GM21423 (cell line): ENCODE data around the gene LCN1.
"Not testable (repeated sequence)": the region's sequence is repeated elsewhere in the genome, so short reads cannot be mapped to it uniquely, and the experiment has no call there.

Experiments
- ATAC-seq: cut with Tn5 transposase; IDR thresholded peaks from one replicate; pipeline ENCODE4 v1.9.1; 2021; ENCODE audit warnings: mild to moderate bottlenecking, moderate library complexity; ENCODE audit not compliant: unreplicated experiment

LCN1 gene

DNA sequence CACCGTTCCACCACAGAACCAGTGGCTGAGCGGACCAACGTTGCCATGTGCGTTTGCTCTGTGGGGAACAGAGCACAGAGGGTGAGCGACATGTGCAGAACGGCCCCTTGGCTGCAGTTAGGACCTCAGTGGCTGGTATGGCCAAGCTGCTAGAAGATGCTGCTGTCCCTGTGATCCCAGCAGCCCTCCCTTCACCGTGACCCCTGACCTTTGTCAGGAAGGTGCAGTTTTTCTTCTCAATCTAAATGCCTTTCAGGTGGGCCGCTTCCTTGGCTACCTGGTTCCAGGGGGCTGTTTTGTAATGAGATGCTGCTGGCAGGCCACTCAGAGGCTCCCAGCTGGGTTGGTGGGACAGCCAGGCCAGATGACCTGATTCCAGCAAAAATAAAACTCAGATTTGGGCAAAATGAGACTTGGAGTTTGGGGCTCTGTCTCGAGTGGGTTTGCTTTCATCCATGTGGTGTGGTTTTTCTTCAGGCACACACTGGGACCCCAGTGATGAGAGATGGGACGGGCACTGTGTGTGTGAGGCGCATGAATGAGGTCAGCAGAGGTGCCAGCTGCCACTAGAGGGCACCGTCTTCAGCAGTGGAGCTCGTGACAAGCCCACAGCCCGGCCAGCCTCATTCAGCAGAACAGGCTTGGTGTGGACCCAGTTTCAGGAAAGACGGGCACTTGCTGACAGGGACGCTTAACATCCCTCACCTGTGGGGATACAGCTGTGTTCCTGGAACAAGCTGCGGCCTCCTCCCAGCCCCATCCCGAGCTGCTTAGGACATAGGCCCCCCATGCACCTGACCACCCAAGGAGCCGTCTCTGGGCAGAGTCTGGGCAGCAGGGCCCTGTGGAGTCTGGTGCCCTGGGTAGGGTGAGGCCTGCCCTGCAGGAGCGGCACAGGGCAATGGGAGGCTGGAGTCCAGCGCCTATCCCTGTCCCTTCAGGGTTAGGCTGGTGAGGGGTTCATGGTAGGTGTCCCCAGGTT lies 16.7 kb upstream of the LCN1 start:
- no peak for ATAC-seq

- ATAC-seq: no peak
Measured at GRCh38 chr9:135505406-135506187, 15.6 kb upstream of the LCN1 start.

DNA sequence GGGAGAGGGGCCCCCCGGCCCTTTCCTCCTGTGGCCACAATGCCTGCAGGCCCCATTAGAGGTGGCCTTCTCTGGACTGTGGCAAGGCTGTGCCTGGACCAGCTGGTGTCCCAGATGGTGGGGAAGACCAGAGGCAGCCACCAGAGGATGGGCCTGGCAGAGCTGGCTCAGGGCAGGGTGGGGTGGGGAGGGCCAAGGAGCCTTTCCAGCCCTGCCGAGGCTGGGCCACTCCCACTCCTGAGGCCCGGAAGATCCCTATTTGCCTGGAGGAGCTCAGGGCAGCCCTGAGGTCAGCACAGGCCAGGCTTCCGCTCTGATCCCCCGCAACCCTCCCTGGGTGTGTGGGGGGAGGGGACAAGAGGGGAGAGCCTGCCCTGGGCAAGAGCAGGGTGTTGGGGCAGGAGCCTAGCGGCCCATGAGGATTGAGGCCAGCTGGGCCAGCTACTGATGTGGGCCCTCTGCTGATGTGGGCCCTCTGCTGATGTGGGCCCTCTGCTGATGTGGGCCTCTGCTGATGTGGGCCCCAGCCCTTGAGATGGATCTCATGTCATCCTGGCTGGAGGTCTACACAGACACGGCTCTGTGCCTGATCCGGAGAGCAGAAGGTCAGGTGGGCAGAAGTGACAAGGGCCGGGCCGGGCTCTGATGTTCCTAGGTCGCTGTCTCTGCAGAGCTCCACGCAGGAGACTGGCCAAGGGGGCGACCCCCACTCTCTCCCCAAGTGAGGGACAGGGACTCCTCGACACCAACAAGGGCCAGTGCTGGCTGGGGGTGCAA lies 14.7 kb upstream of the LCN1 start:
- ATAC-seq: no peak

DNA sequence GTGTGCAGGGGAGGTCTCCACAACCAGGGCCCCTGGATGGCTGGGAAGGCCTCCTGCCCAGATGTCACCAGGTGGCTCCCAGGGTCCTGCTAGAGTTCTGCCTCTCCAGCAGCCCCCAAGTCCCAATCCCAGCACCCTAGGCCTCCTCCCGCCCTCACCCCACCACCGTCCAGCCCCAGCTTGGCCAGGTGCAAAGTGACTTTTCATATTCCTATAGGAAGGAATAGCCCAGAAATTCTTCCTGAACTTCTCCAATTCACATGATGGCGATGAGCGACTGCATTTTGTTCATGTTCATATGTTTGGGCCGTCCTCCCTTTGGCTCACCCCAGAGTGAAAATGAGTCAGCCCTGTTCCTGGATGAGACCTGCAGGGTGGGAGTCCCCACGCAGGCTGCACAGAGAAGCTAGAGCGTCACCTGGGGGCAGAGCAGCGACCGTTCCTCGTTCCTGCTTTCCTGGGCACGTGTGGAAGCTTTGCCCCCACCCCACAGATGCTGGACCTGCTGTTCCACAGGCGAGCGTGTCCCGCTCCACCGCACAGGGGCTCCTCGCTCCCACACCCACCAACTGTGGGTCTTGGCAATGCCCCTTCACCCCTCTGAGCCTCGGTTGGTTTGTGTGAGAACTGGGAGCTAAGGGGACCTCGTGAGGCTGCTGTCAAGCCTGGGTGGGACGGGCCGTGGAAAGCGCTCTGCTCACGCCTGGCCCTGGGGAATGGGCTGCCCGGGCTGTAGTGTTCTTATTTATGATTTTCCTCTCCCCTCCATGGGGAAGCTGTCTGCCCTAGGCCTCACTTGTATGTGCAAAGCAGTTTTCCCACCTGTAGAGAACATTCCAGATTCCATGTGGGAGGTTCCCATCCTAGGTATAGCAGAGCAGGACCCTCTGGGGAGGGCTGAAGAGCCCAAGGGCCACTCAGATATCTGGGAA lies 13.9 kb upstream of the LCN1 start:
- ATAC-seq: no peak

DNA sequence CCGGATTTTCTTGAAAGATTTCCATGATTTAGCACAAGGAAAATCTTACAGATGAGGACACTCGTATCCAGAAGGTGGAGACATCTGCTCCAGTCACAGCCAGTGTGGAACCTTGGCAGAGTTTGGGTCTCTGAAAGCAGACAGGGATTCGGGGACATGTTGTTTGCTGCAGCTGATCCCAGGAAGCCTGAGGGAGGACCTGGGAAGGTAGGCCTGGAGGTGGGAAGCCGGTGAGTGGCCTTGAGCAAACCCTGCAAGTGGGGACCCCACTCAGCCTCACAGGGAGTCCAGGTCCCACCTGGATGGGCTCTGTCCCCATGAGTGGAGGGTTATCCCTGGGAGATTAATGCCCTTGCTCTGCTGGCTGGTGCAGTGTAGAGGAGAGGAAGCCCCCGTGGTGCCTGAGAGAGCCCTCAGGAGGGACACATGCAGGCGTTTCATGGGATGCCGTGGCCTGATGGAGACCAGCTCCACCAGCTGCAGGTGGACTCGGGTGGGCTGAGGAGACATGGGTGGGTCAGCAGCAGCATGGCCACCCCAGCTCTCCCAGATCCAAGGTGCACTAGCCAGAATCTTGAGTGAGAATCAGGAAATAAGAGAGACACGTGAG lies 12.9 kb upstream of the LCN1 start:
- ATAC-seq: no peak

GRCh38 chr9:135509458-135509857 lies 11.8 kb upstream of the LCN1 start:
- no peak for ATAC-seq

- ATAC-seq: no peak
Measured at GRCh38 chr9:135512241-135512603, 9.0 kb upstream of the LCN1 start.

DNA sequence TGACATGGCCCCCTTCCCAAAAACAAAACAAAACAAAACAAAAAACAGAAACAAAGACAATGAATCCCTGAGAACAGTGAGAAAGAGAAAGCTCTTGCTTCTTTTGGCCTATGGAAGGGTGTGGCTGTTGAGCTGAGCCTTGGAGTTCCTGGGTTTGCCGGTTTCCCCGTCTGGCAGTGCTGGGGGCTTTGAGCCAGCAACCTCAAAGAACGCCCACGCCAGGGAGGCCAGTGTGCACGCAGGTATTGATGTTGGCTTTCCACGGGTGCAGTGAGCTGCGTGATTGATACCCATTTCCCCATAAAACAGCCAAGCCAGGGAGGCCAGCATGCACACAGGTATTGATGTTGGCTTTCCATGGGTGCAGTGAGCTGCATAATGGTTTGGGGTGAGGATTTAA lies 8.3 kb upstream of the LCN1 start:
- no peak for ATAC-seq

GRCh38 chr9:135513351-135513846 lies 7.8 kb upstream of the LCN1 start:
- no peak for ATAC-seq

DNA sequence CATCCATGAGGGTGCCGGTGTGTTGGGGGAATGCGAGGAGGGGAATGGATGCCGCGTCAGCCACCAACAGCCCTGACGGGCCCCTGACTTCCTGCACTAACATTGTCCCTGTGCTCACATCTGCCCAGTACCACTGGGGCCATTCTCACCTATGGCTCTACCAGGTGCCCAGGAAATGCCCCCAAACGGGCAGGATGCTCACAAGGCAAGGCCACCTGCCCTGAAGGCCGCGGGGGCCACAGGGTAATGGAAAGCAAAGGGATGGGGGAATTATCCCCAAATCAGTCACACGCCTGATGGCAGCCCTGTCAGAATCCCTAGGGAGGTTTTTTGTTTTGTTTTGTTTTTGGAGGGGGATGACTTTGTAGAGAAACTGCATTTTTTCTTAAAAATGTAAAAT lies 7.3 kb upstream of the LCN1 start:
- not testable (repeated sequence) for ATAC-seq

GRCh38 chr9:135514342-135515082 lies 6.7 kb upstream of the LCN1 start:
- ATAC-seq: no peak

DNA sequence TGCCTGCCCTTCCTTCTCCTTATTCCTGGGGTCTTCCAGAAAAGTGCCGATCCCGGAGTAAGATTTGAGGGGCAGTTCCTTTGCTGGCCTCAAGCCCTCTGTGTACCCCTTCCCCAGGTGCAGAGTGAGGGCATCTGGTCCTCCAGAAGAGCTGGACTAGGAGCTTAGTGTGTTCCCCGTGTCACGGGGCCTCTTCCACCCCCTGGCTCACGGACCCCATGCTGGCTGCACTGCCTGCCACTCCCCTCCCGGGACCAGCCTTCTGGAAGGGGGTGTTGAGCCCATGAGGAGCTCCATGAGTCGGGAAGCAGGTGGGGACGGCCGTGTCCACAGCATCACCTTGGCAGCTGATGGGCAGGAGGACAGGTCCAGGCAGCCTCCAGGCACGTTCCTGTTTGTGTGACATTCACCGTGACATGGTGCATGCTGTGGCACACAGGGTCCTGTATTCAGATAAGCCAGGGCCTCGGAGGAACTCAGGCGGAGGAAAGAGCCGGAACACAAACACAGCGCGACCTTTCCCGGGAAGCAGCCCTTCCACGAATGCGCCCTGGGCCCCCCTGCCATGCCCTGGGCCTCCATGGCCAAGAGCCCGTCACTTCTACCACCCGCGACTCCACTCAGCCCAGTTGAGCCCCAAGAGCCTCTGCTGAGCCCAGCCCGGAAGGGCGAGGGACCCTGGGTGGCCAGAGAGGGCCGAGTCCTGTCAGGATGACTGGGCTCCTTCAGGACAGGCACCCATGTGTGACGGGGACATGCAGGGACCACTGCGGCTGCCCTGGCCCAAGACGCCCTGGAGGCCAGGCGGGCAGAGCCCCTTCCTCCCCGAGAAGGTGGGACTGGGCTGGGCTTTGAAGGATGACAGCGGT lies 5.9 kb upstream of the LCN1 start:
- ATAC-seq: no peak

DNA sequence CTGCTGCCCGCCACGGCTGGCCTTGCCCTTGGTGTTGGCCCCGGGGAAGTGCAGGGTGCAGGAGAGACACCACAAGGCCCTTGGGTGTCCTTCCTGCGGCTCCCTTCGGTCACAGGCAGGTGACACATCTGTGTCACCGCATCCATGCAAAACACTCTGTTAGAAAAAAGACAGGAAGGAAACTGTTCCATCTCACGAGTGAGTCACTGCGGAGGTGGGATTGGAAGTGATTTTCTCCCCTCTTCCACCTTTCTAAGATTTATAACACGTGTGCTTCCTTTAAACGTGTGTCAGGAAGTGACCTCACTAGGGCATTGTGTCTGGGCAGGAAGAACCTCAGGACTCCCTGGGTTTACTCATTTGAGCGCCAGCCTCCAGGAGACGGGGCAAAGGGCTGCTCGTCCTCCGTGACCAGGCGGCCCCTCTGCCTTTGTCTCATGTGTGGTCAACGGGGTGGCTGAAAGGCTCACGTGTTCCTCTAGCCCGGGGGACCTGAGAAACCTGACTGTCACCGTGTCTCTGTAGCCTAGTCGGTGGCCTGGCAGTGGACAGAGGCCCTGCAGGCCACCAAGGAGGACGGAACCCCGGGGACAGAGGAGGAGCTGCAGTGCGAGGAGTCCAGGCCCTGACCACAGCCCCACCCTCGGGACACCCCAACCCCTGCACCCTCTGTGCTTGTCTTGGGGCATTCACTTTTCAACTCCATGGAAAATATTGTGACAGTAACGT lies 4.9 kb upstream of the LCN1 start:
- ATAC-seq: no peak

GRCh38 chr9:135517407-135517822 lies 3.8 kb upstream of the LCN1 start:
- ATAC-seq: no peak

- no peak for ATAC-seq
Measured at GRCh38 chr9:135519179-135519971, 1.9 kb upstream of the LCN1 start.

DNA sequence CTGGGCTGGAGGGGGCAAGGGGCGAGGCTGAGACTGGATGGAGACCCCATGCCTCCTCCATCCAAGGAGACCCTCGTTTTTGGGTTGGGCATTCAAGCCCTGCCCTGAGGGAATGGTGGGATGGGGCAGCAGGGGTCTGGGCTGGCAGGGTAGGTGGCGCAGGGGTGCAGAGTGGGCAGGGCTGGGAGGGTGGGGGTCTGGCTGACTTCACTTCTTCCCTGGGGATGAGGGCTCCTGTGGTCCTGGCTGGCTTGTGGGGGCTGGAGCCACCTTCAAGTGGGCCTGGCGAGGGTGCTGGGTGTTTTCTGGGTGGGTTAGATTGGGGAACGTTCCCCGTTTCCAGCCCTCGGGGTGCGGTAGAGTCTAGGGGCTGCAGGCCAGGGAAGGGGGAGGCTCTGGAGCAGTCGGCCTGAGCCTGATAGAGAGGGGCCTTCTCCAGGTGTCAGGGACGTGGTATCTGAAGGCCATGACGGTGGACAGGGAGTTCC lies 412 bp downstream of the LCN1 start:
- no peak for ATAC-seq
